GM18505 (cell line): Measurements from ENCODE around the gene ABL1.

Experiments
- ATAC-seq: cut with Tn5 transposase; IDR thresholded peaks from one replicate; pipeline ENCODE4 v1.9.1; 2021; ENCODE audit not compliant: unreplicated experiment
- POLR2A ChIP-seq: IDR thresholded peaks from 4 replicates; pipeline ENCODE4 v1.6.1; 2011; ENCODE audit warnings: borderline replicate concordance; ENCODE audit not compliant: insufficient read depth, insufficient read length; ENCODE audit errors: extremely low read depth

The ABL1 gene

GRCh38 chr9:130925050-130925678, 90.1 kb downstream of the ABL1 start:
- no peak for TF ChIP-seq POLR2A
- ATAC-seq = no peak

GRCh38 chr9:130927338-130927737, 92.3 kb downstream of the ABL1 start:
- ATAC-seq = no peak
- TF ChIP-seq POLR2A = no peak

GRCh38 chr9:130927995-130928900, 93.2 kb downstream of the ABL1 start:
- TF ChIP-seq POLR2A = no peak
- ATAC-seq = no peak

GRCh38 chr9:130929571-130930038, 94.6 kb downstream of the ABL1 start:
- no peak for TF ChIP-seq POLR2A
- no peak for ATAC-seq

- no peak for ATAC-seq
- TF ChIP-seq POLR2A = no peak
Measured at GRCh38 chr9:130930132-130930803, 95.2 kb downstream of the ABL1 start.

- ATAC-seq = no peak
- no peak for TF ChIP-seq POLR2A
Measured at GRCh38 chr9:130930804-130931349, 95.8 kb downstream of the ABL1 start.

GRCh38 chr9:130931508-130932254, 96.6 kb downstream of the ABL1 start:
- ATAC-seq = peak; percentile 48

GRCh38 chr9:130932255-130933079, 97.4 kb downstream of the ABL1 start:
- no peak for ATAC-seq
- no peak for TF ChIP-seq POLR2A

More at GRCh38 chr9:130931508-130932254, 96.6 kb downstream of the ABL1 start:
- TF ChIP-seq POLR2A = no peak

- no peak for TF ChIP-seq POLR2A
Measured at GRCh38 chr9:130933114-130934046, 98.3 kb downstream of the ABL1 start.

GRCh38 chr9:130934246-130934645, 99.2 kb downstream of the ABL1 start:
- ATAC-seq = no peak
- no peak for TF ChIP-seq POLR2A

More at GRCh38 chr9:130933114-130934046, 98.3 kb downstream of the ABL1 start:
- ATAC-seq = no peak

GRCh38 chr9:130934702-130935647, 99.9 kb downstream of the ABL1 start:
- ATAC-seq = no peak
- TF ChIP-seq POLR2A = no peak
